Measurements from ENCODE around the gene LDB2. TPM values are rescaled to one million over a fixed set of nuclear protein-coding genes. Genes with fewer than 3 reads are reported as not detected.

The LDB2 gene
- total RNA-seq, 2 donors from 2014 or later: 11.4 to 14.5 TPM

DNA sequence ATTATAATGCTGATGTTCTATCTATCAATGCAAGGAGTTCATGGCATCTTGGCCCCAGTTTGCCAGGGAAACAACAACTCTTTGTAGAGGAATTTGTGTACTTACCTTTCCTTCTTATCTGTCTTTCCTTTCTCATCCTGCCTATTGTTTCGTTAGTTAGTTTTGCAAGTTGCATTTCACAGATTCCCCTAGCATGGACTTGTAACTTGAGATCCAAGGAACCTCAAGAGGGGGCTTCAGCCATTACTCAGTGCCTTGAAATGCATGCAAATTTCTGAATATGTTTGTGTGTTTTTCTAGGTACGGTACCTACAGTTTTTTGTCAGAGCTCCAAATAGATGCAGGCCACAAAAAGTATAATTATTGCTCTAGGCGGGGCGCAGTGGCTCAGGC lies 203.6 kb downstream of the LDB2 start:
- Mint-ChIP-seq H3K4me3 (no peak overlapping the region), H3K36me3 (ENCODE audit: low read depth) (no peaks in the 10 kb centered on the region), H3K9me3 (no peaks in the 10 kb centered on the region), H3K4me1 (peaks cover 42% of the 10 kb centered on the region), H3K27ac (peak overlapping the region; percentile 70), H3K27me3 (ENCODE audit: insufficient read depth) (no peaks in the 10 kb centered on the region)
- no peak overlapping the region for H3K4me3 ChIP-seq (ENCODE audit: low read length)
- WGBS, 2 experiments (ENCODE audit: insufficient coverage in 1 of 2, insufficient read length in 1 of 2): 70 to 90% methylated on average over 3 to 4 of the region's 4 CpGs
- no peaks in the 10 kb centered on the region for H3K36me3 ChIP-seq (ENCODE audit: control insufficient read depth, insufficient read depth, low read length)
- no peaks in the 10 kb centered on the region for H3K27me3 ChIP-seq (ENCODE audit: control insufficient read depth, insufficient read depth, low read length, poor library complexity, severe bottlenecking)
- DNase-seq: peak; percentile 63
- TF ChIP-seq, protein P1, sequence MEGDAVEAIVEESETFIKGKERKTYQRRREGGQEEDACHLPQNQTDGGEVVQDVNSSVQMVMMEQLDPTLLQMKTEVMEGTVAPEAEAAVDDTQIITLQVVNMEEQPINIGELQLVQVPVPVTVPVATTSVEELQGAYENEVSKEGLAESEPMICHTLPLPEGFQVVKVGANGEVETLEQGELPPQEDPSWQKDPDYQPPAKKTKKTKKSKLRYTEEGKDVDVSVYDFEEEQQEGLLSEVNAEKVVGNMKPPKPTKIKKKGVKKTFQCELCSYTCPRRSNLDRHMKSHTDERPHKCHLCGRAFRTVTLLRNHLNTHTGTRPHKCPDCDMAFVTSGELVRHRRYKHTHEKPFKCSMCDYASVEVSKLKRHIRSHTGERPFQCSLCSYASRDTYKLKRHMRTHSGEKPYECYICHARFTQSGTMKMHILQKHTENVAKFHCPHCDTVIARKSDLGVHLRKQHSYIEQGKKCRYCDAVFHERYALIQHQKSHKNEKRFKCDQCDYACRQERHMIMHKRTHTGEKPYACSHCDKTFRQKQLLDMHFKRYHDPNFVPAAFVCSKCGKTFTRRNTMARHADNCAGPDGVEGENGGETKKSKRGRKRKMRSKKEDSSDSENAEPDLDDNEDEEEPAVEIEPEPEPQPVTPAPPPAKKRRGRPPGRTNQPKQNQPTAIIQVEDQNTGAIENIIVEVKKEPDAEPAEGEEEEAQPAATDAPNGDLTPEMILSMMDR (conservative IDR thresholded peaks at IDR 0.05): no peak
- no peak overlapping the region for H3K27ac ChIP-seq (ENCODE audit: low read depth, low read length)
- peaks cover 11% of the 10 kb centered on the region for H3K4me1 ChIP-seq (ENCODE audit: control insufficient read depth, insufficient read depth, low read length)
- no peaks in the 10 kb centered on the region for H3K9me3 ChIP-seq (ENCODE audit: control insufficient read depth, low read length)
- no peak overlapping the region for H3K9ac ChIP-seq (ENCODE audit: extremely low read depth, low read length, poor library complexity, severe bottlenecking)

DNA sequence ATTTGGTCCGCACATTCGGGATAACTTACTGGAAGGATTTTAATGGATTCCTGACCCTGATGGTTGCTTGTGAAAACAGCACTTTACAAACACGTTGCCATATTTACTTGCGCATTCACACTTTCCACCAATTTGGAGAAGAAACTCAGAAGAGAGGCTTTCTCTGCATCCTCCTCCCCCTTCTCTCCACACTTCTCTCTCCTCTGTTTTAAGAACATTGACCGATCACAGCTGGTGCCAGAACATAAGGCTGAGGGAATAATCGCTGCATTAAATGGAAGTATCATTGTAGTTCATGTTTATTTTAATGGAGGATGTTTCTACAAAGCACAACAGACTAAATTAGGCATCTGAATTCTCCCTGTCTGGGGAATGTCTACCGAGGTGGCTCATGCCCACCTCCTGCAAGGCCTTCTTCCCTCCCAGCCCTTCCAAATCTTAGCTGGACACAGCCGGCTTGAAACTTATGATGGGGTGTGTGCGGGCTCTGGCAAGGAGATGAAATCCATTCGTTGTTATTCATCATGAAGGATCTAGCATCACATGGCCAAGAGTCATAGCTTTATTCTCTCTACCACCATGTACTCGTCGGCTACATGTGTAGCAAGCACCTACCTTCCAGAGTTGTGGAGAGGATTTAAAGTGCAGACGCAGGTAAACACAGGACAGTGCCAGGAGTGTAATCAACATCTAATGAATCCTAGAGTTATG lies 204.1 kb downstream of the LDB2 start:
- no peaks in the 10 kb centered on the region for H3K9me3 Mint-ChIP-seq
- H3K9ac ChIP-seq (ENCODE audit: extremely low read depth, low read length, poor library complexity, severe bottlenecking): no peak overlapping the region
- 81 to 89% methylated on average over 4 to 13 of the region's 13 CpGs for WGBS, 2 experiments (ENCODE audit: insufficient coverage in 1 of 2, insufficient read length in 1 of 2)
- H3K4me3 Mint-ChIP-seq: peak overlapping the region; percentile 2
- DNase-seq: peak; percentile 57
- H3K27me3 Mint-ChIP-seq (ENCODE audit: insufficient read depth): no peaks in the 10 kb centered on the region
- peaks cover 11% of the 10 kb centered on the region for H3K4me1 ChIP-seq (ENCODE audit: control insufficient read depth, insufficient read depth, low read length)
- TF ChIP-seq, protein P1 (conservative IDR thresholded peaks at IDR 0.05): no peak
- peak overlapping the region; percentile 70 for H3K27ac Mint-ChIP-seq
- H3K4me1 Mint-ChIP-seq: peaks cover 42% of the 10 kb centered on the region
- no peaks in the 10 kb centered on the region for H3K36me3 Mint-ChIP-seq (ENCODE audit: low read depth)
- H3K27ac ChIP-seq (ENCODE audit: low read depth, low read length): no peak overlapping the region
- no peak overlapping the region for H3K4me3 ChIP-seq (ENCODE audit: low read length)
- no peaks in the 10 kb centered on the region for H3K27me3 ChIP-seq (ENCODE audit: control insufficient read depth, insufficient read depth, low read length, poor library complexity, severe bottlenecking)
- H3K36me3 ChIP-seq (ENCODE audit: control insufficient read depth, insufficient read depth, low read length): no peaks in the 10 kb centered on the region
- H3K9me3 ChIP-seq (ENCODE audit: control insufficient read depth, low read length): no peaks in the 10 kb centered on the region

DNA sequence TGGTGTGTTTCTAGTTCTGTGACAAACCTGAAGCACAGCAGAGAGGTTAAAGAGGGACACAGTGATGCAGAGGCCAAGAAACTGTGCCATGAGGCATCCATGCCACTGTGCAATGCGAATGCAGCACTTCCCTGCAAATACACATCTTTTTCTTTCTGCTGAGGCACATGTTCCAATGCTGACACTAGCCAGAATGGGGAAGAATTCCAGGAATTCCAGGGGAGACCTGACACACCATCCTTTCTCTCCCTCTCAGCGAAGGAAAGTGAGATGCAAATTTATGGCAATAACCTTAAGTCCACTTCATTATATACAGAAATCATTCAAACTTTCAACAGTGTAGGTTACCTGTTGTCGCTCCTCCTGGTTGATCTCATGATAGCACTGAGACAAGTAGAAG lies 204.8 kb downstream of the LDB2 start:
- Histone ChIP-seq H3K27me3 (ENCODE audit: control insufficient read depth, insufficient read depth, low read length, poor library complexity, severe bottlenecking) (no peaks in the 10 kb centered on the region), H3K36me3 (ENCODE audit: control insufficient read depth, insufficient read depth, low read length) (no peaks in the 10 kb centered on the region), H3K27ac (ENCODE audit: low read depth, low read length) (no peak overlapping the region), H3K9ac (ENCODE audit: extremely low read depth, low read length, poor library complexity, severe bottlenecking) (no peak overlapping the region), H3K9me3 (ENCODE audit: control insufficient read depth, low read length) (no peaks in the 10 kb centered on the region), H3K4me3 (ENCODE audit: low read length) (no peak overlapping the region), H3K4me1 (ENCODE audit: control insufficient read depth, insufficient read depth, low read length) (peaks cover 11% of the 10 kb centered on the region)
- no peak overlapping the region for H3K4me3 Mint-ChIP-seq
- H3K36me3 Mint-ChIP-seq (ENCODE audit: low read depth): no peaks in the 10 kb centered on the region
- no peaks in the 10 kb centered on the region for H3K9me3 Mint-ChIP-seq
- H3K27me3 Mint-ChIP-seq (ENCODE audit: insufficient read depth): no peaks in the 10 kb centered on the region
- 94% methylated on average over 3 of the region's 3 CpGs; no CpG with 5 or more reads in 1 of the 2 experiments for WGBS, 2 experiments (ENCODE audit: insufficient coverage in 1 of 2, insufficient read length in 1 of 2)
- H3K4me1 Mint-ChIP-seq: peaks cover 42% of the 10 kb centered on the region
- DNase-seq: no peak
- peak overlapping the region; percentile 70 for H3K27ac Mint-ChIP-seq
- TF ChIP-seq, protein P1 (conservative IDR thresholded peaks at IDR 0.05): no peak
